Measurements from ENCODE around the gene NEMF. TPM values are rescaled to one million over a fixed set of nuclear protein-coding genes. Genes with fewer than 3 reads are reported as not detected.

The NEMF gene
- total and polyA plus RNA-seq, 3 experiments from 2014 or later = 48.9 to 71.9 (median 69.2) TPM

GRCh38 chr14:49770212-49770817 lies 82.3 kb downstream of the NEMF start:
- ChIA-PET POLR2A (interaction anchor here (0.9 to 3.9 kb wide), 3 partner anchors 135 to 349 kb away, joined by 3 to 52 read pairs (median 3); partner anchors contain the start of gene DNAAF2), CTCF (interaction anchor here (1.6 to 4.5 kb wide), 3 partner anchors 10 to 184 kb away, joined by 4 to 59 read pairs (median 20); partner anchors contain the start of genes DNAAF2 and RPS29)
- H3K4me1 Mint-ChIP-seq = peaks cover 36 to 56% (median 54%) of the 10 kb centered on the region in 3 donors
- H3K36me3 Mint-ChIP-seq = peaks cover 0 to 37% (median 0%) of the 10 kb centered on the region in 3 donors
- no peak overlapping the region for H3K4me3 ChIP-seq (ENCODE audit: low read length)
- H3K27ac Mint-ChIP-seq = peak overlapping the region; percentile 26 to 100 (median 98)
- H3K9me3 ChIP-seq (ENCODE audit: low read length) = no peaks in the 10 kb centered on the region
- peaks cover 0 to 3% of the 10 kb centered on the region in 2 donors for H3K27me3 Mint-ChIP-seq
- no peaks in the 10 kb centered on the region for H3K27me3 ChIP-seq (ENCODE audit: insufficient read depth, low read length, poor library complexity, severe bottlenecking)
- H3K36me3 ChIP-seq (ENCODE audit: insufficient read depth, low read length) = peaks cover 7% of the 10 kb centered on the region
- no peak overlapping the region for H3K27ac ChIP-seq (ENCODE audit: low read depth, low read length)
- peaks cover 28% of the 10 kb centered on the region for H3K4me1 ChIP-seq (ENCODE audit: insufficient read depth, low read length)
- no peak for DNase-seq
- peak overlapping the region; percentile 29 to 99 (median 66) for H3K4me3 Mint-ChIP-seq
- H3K9me3 Mint-ChIP-seq = peaks cover 0 to 2% (median 0%) of the 10 kb centered on the region in 5 donors

GRCh38 chr14:49769581-49770211 lies 82.9 kb downstream of the NEMF start:
- CTCF ChIA-PET = interaction anchor here (0.7 to 4.5 kb wide), 9 partner anchors 12 to 221 kb away, joined by 3 to 59 read pairs (median 7); partner anchors contain the start of genes DNAAF2, MGAT2, RPL36AL and RPS29

DNA sequence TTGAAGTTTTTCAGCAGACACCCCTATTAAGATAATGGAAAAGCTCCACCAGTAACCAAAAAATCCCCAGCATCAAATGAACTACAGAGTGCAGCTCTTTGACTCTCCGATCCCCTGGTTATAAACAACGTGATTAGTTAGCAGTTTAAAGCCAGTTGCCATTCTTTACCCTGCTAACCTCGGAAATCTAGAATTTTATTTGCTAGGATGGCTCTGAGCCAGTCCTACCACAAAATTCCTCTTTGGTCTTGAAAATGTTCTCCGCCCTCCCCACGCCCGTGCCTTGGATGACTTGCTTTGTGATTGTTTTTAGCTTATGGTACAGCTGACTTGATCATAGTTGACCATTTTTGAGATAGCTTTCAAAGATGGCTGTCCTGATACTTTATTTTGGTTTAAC lies 83.4 kb downstream of the NEMF start:
- CTCF ChIA-PET = interaction anchor here (0.7 to 4.5 kb wide), 14 partner anchors 12 to 222 kb away, joined by 3 to 59 read pairs (median 4); partner anchors contain the start of genes DNAAF2, MGAT2, RPL36AL and RPS29
- H3K4me3 Mint-ChIP-seq = peak overlapping the region; percentile 96 to 99 (median 98)

More at GRCh38 chr14:49769581-49770211, 82.9 kb downstream of the NEMF start:
- no peaks in the 10 kb centered on the region for H3K27me3 ChIP-seq (ENCODE audit: insufficient read depth, low read length, poor library complexity, severe bottlenecking)
- H3K27ac Mint-ChIP-seq = peak overlapping the region; percentile 26 to 100 (median 99)
- H3K4me3 ChIP-seq (ENCODE audit: low read length) = no peak overlapping the region
- peaks cover 0 to 3% of the 10 kb centered on the region in 2 donors for H3K27me3 Mint-ChIP-seq
- peaks cover 0 to 31% (median 0%) of the 10 kb centered on the region in 3 donors for H3K36me3 Mint-ChIP-seq
- peaks cover 7% of the 10 kb centered on the region for H3K36me3 ChIP-seq (ENCODE audit: insufficient read depth, low read length)
- peaks cover 28% of the 10 kb centered on the region for H3K4me1 ChIP-seq (ENCODE audit: insufficient read depth, low read length)
- peaks cover 33 to 50% (median 47%) of the 10 kb centered on the region in 3 donors for H3K4me1 Mint-ChIP-seq
- DNase-seq = no peak
- H3K9me3 Mint-ChIP-seq = peaks cover 0 to 2% (median 0%) of the 10 kb centered on the region in 5 donors
- H3K27ac ChIP-seq (ENCODE audit: low read depth, low read length) = no peak overlapping the region
- POLR2A ChIA-PET = interaction anchor here (0.6 to 3.9 kb wide), 7 partner anchors 15 to 462 kb away, joined by 3 to 52 read pairs (median 4); partner anchors contain the start of genes DNAAF2, MGAT2, RPL36AL and SOS2
- no peaks in the 10 kb centered on the region for H3K9me3 ChIP-seq (ENCODE audit: low read length)
- H3K4me3 Mint-ChIP-seq = peak overlapping the region; percentile 96 to 99 (median 98)

DNA sequence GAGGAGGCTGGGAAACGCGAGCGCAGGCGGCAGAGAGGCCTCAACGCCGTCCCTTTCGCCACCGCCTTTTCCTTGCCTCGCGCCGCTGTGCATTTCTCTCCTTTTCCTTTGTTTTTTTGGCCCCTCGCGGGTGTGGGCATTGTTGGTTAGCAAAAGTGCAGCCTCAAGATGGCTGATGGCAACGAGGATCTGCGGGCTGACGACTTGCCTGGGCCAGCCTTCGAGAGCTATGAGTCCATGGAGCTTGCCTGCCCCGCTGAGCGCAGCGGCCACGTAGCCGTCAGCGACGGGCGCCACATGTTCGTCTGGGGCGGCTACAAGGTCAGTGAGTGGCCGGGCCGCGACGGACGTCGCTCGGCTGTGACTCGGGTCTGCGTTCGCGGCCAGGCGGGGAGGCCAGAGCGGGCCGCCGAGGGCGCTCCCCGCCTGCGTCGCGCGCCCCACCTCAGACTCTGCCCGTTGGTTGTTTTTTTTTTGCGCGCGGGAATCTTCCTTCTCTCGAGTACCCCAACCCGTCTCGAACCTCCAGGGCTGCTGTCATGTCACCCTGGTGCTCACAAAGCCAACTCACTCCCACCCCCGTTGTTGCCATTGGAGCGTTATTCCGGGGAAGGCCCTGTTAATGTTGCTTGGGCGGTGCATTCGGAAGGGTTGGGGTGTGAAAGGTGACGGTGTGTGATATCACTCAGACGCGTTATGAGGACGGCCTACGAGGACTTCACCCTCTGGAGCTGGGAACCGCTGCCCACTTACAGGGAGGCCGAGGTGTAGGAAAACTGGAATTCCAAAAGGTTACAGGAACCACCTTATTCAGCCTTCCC lies 84.1 kb downstream of the NEMF start:
- H3K27ac ChIP-seq (ENCODE audit: low read depth, low read length) = peak overlapping the region; percentile 98

More for the DNA sequence above, 83.4 kb downstream of the NEMF start:
- no peaks in the 10 kb centered on the region for H3K9me3 ChIP-seq (ENCODE audit: low read length)
- peaks cover 0 to 2% (median 0%) of the 10 kb centered on the region in 5 donors for H3K9me3 Mint-ChIP-seq
- no peaks in the 10 kb centered on the region for H3K27me3 ChIP-seq (ENCODE audit: insufficient read depth, low read length, poor library complexity, severe bottlenecking)
- H3K27ac ChIP-seq (ENCODE audit: low read depth, low read length) = peak overlapping the region; percentile 98
- H3K36me3 Mint-ChIP-seq = peaks cover 0 to 26% (median 0%) of the 10 kb centered on the region in 3 donors
- H3K4me1 ChIP-seq (ENCODE audit: insufficient read depth, low read length) = peaks cover 28% of the 10 kb centered on the region
- peak overlapping the region; percentile 99 for H3K4me3 ChIP-seq (ENCODE audit: low read length)
- DNase-seq = no peak
- peaks cover 0 to 3% of the 10 kb centered on the region in 2 donors for H3K27me3 Mint-ChIP-seq
- peak overlapping the region; percentile 98 to 100 (median 99) for H3K27ac Mint-ChIP-seq
- H3K4me1 Mint-ChIP-seq = peaks cover 30 to 45% (median 43%) of the 10 kb centered on the region in 3 donors
- POLR2A ChIA-PET = interaction anchor here (0.6 to 3.9 kb wide), 11 partner anchors 16 to 462 kb away, joined by 3 to 52 read pairs (median 5); partner anchors contain the start of genes DNAAF2, LRR1, MGAT2 and NEMF
- peaks cover 4% of the 10 kb centered on the region for H3K36me3 ChIP-seq (ENCODE audit: insufficient read depth, low read length)

GRCh38 chr14:49767571-49768300 lies 84.9 kb downstream of the NEMF start, which contains the start of gene KLHDC2:
Gene KLHDC2 (plus strand): TSS chr14:49768153. CDS start chr14:49768469, 316 bp downstream.
- Mint-ChIP-seq H3K4me1 (peaks cover 30 to 43% (median 42%) of the 10 kb centered on the region in 3 donors), H3K36me3 (peaks cover 0 to 22% (median 0%) of the 10 kb centered on the region in 3 donors), H3K27me3 (peaks cover 0 to 3% of the 10 kb centered on the region in 2 donors), H3K27ac (peak within 1 kb of the TSS; percentile 98 to 100 (median 99)), H3K4me3 (peak within 1 kb of the TSS; percentile 96 to 99 (median 98)), H3K9me3 (peaks cover 0 to 2% (median 0%) of the 10 kb centered on the region in 5 donors)
- H3K27ac ChIP-seq (ENCODE audit: low read depth, low read length) = peak within 1 kb of the TSS; percentile 98
- H3K9me3 ChIP-seq (ENCODE audit: low read length) = no peaks in the 10 kb centered on the region
- H3K4me1 ChIP-seq (ENCODE audit: insufficient read depth, low read length) = peaks cover 28% of the 10 kb centered on the region
- no peaks in the 10 kb centered on the region for H3K36me3 ChIP-seq (ENCODE audit: insufficient read depth, low read length)
- ChIA-PET CTCF (interaction anchor here (0.8 to 4.5 kb wide), 30 partner anchors 8 to 349 kb away, joined by 3 to 59 read pairs (median 4); partner anchors contain the start of genes DNAAF2, KLHDC1, LRR1 and MGAT2), POLR2A (interaction anchor here (0.5 to 3.9 kb wide), 18 partner anchors 9 to 464 kb away, joined by 3 to 52 read pairs (median 6); partner anchors contain the start of genes DNAAF2, KLHDC1, LRR1 and MGAT2)
- peak within 1 kb of the TSS; percentile 99 for H3K4me3 ChIP-seq (ENCODE audit: low read length)
- peak; percentile 83 to 91 (median 89) for DNase-seq
- H3K27me3 ChIP-seq (ENCODE audit: insufficient read depth, low read length, poor library complexity, severe bottlenecking) = no peaks in the 10 kb centered on the region

More for the DNA sequence above, 84.1 kb downstream of the NEMF start:
- Histone ChIP-seq H3K9me3 (ENCODE audit: low read length) (no peaks in the 10 kb centered on the region), H3K4me3 (ENCODE audit: low read length) (peak overlapping the region; percentile 99), H3K36me3 (ENCODE audit: insufficient read depth, low read length) (no peaks in the 10 kb centered on the region), H3K27me3 (ENCODE audit: insufficient read depth, low read length, poor library complexity, severe bottlenecking) (no peaks in the 10 kb centered on the region), H3K4me1 (ENCODE audit: insufficient read depth, low read length) (peaks cover 28% of the 10 kb centered on the region)
- Mint-ChIP-seq H3K27me3 (peaks cover 0 to 3% of the 10 kb centered on the region in 2 donors), H3K4me1 (peaks cover 30 to 43% (median 42%) of the 10 kb centered on the region in 3 donors), H3K36me3 (peaks cover 0 to 22% (median 0%) of the 10 kb centered on the region in 3 donors), H3K4me3 (peak overlapping the region; percentile 96 to 99 (median 98)), H3K27ac (peak overlapping the region; percentile 98 to 100 (median 99)), H3K9me3 (peaks cover 0 to 2% (median 0%) of the 10 kb centered on the region in 5 donors)
- peak; percentile 57 to 84 (median 70) for DNase-seq
- ChIA-PET CTCF (interaction anchor here (0.7 to 4.5 kb wide), 27 partner anchors 7 to 348 kb away, joined by 3 to 59 read pairs (median 4); partner anchors contain the start of genes DNAAF2, KLHDC1, LRR1 and MGAT2), POLR2A (interaction anchor here (0.8 to 3.9 kb wide), 16 partner anchors 12 to 463 kb away, joined by 3 to 52 read pairs (median 7); partner anchors contain the start of genes DNAAF2, KLHDC1, LRR1 and MGAT2)

DNA sequence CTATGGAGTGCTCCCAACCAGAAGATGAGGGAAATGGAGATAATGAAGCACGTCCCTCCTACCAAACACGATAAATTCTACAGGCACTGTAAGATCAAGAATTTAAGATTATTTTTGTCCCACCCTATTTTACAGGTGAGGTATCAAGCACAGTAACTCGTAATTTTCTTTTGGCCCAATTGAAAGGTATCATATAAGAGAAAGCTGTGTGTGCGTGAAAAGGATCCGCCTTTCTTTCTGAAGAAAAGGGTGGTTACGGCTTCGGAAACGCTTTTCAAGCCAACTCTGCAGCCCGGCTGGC lies 85.4 kb downstream of the NEMF start:
- H3K4me3 Mint-ChIP-seq = peak overlapping the region; percentile 96 to 99 (median 98)
- Histone ChIP-seq H3K4me1 (ENCODE audit: insufficient read depth, low read length) (peaks cover 28% of the 10 kb centered on the region), H3K4me3 (ENCODE audit: low read length) (peak overlapping the region; percentile 86), H3K27me3 (ENCODE audit: insufficient read depth, low read length, poor library complexity, severe bottlenecking) (no peaks in the 10 kb centered on the region), H3K36me3 (ENCODE audit: insufficient read depth, low read length) (no peaks in the 10 kb centered on the region), H3K27ac (ENCODE audit: low read depth, low read length) (peak overlapping the region; percentile 98), H3K9me3 (ENCODE audit: low read length) (no peaks in the 10 kb centered on the region)
- peaks cover 0 to 19% (median 0%) of the 10 kb centered on the region in 3 donors for H3K36me3 Mint-ChIP-seq
- H3K27me3 Mint-ChIP-seq = peaks cover 0 to 3% of the 10 kb centered on the region in 2 donors
- ChIA-PET CTCF (interaction anchor here (0.8 to 4.5 kb wide), 20 partner anchors 9 to 350 kb away, joined by 3 to 59 read pairs (median 4); partner anchors contain the start of genes DNAAF2, KLHDC1, LRR1 and MGAT2), POLR2A (interaction anchor here (0.5 to 3.9 kb wide), 14 partner anchors 9 to 460 kb away, joined by 3 to 52 read pairs (median 10); partner anchors contain the start of genes DNAAF2, KLHDC1, LRR1 and MGAT2)
- H3K27ac Mint-ChIP-seq = peak overlapping the region; percentile 96 to 100 (median 99)
- peaks cover 30 to 43% (median 42%) of the 10 kb centered on the region in 3 donors for H3K4me1 Mint-ChIP-seq
- no peak for DNase-seq
- peaks cover 0 to 2% (median 0%) of the 10 kb centered on the region in 5 donors for H3K9me3 Mint-ChIP-seq
